Esophagus squamous epithelium (tissue), 4 donors: ENCODE data around the gene LY86.

ENCODE experiments used
- CTCF ChIP-seq, 6 experiments: fragments of 450-650 bp in 4 of 6; fragments of 200-600 bp in 2 of 6; sonication (generic) in 2 of 6; IDR thresholded peaks; one replicate each; pipeline ENCODE4 v1.5.1; 2016 to 2019; ENCODE audit warnings: antibody characterized with exemption in 6 of 6, mild to moderate bottlenecking in 4 of 6, moderate library complexity in 4 of 6
- POLR2A ChIP-seq, 4 donors: fragments of 450-650 bp; IDR thresholded peaks; one replicate each; pipeline ENCODE4 v1.6.1; 2017; ENCODE audit warnings: antibody characterized with exemption in 4 of 4, mild to moderate bottlenecking in 4 of 4, moderate library complexity in 3 of 4

GRCh38 chr6:6599468-6599873 lies 11.0 kb downstream of the LY86 start:
- TF ChIP-seq CTCF (IDR thresholded peaks at IDR 0.05): no peak
- TF ChIP-seq POLR2A (IDR thresholded peaks at IDR 0.05): no peak
